Neural progenitor cell (in vitro differentiated cells): Measurements from ENCODE around the gene JCAD.

Experiments used
- EZH2 ChIP-seq: fragments of 200-600 bp; sonication (generic); IDR thresholded peaks from 2 replicates; pipeline ENCODE4 v1.6.1; 2017; ENCODE audit warnings: antibody characterized with exemption, mild to moderate bottlenecking, moderate library complexity
- EZH2phosphoT487 ChIP-seq: fragments of 200-600 bp; sonication (generic); IDR thresholded peaks from 2 replicates; pipeline ENCODE4 v1.6.1; 2017; ENCODE audit warnings: antibody characterized with exemption
- TF ChIP-seq, protein P1 (sequence below): fragments of 200-600 bp; sonication (generic); IDR thresholded peaks from 2 replicates; pipeline ENCODE4 v1.5.1; 2017; ENCODE audit warnings: antibody characterized with exemption, mild to moderate bottlenecking

- TF ChIP-seq, protein P1, sequence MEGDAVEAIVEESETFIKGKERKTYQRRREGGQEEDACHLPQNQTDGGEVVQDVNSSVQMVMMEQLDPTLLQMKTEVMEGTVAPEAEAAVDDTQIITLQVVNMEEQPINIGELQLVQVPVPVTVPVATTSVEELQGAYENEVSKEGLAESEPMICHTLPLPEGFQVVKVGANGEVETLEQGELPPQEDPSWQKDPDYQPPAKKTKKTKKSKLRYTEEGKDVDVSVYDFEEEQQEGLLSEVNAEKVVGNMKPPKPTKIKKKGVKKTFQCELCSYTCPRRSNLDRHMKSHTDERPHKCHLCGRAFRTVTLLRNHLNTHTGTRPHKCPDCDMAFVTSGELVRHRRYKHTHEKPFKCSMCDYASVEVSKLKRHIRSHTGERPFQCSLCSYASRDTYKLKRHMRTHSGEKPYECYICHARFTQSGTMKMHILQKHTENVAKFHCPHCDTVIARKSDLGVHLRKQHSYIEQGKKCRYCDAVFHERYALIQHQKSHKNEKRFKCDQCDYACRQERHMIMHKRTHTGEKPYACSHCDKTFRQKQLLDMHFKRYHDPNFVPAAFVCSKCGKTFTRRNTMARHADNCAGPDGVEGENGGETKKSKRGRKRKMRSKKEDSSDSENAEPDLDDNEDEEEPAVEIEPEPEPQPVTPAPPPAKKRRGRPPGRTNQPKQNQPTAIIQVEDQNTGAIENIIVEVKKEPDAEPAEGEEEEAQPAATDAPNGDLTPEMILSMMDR: no peak
- no peak for TF ChIP-seq EZH2
- no peak for TF ChIP-seq EZH2phosphoT487
These were observed 19.8 kb downstream of the JCAD start for GRCh38 chr10:30039567-30039966.
